ENCODE data around the gene KCNH3. TPM values are rescaled to one million over a fixed set of nuclear protein-coding genes. Genes with fewer than 3 reads are reported as not detected.

KCNH3 gene
- total and polyA plus RNA-seq, 2 donors (not counting 3 experiments of a cell fraction or from before 2014, with no cell fraction given) = 0.13 to 0.14 TPM

GRCh38 chr12:49563951-49564685 is 25.3 kb downstream of the KCNH3 start:
- H3K9ac ChIP-seq (replicated peaks; ENCODE audit: extremely low read depth, insufficient read depth, low read length) = no peak overlapping the region
- no peaks in the 10 kb centered on the region for H3K9me1 ChIP-seq (replicated peaks; ENCODE audit: control insufficient read depth, extremely low read depth, insufficient read depth, low read length)
- H4K20me1 ChIP-seq (replicated peaks; ENCODE audit: control insufficient read depth, extremely low read depth, insufficient read depth, low read length) = no peaks in the 10 kb centered on the region
- POLR2A ChIA-PET = no interaction called here
- no peak overlapping the region for H3K4me3 ChIP-seq (replicated peaks in 1 of 3; ENCODE audit: insufficient read depth in 1 of 3, low read depth in 1 of 3, low read length in 3 of 3)
- intact Hi-C loops (cut with micrococcal nuclease) (no loop called here), dilution Hi-C loops (cut with MboI; ENCODE audit: extremely low pct_ligation_motif_present, low sequenced_read_pairs) (no loop called here)
- H3K36me3 ChIP-seq (ENCODE audit: control insufficient read depth in 2 of 2, extremely low read depth in 1 of 2, insufficient read depth in 2 of 2, low read length in 2 of 2) = peaks cover 13 to 46% of the 10 kb centered on the region in 2 experiments
- FAIRE-seq (no peak), DNase-seq (ENCODE audit: low read depth, low spot score) (no peak)
- peaks cover 20% of the 10 kb centered on the region for H3K79me2 ChIP-seq (ENCODE audit: control insufficient read depth, insufficient read depth, low read length)
- peaks cover 14% of the 10 kb centered on the region for H3K4me1 ChIP-seq (ENCODE audit: control insufficient read depth, extremely low read depth, insufficient read depth, low read length)
- no peaks in the 10 kb centered on the region for H3K27me3 ChIP-seq (ENCODE audit: control insufficient read depth in 2 of 2, insufficient read depth in 2 of 2, low read length in 2 of 2)
- no peak overlapping the region for H2AFZ ChIP-seq (ENCODE audit: low read depth, low read length)
- TF ChIP-seq MAX (IDR thresholded peaks at IDR 0.05; ENCODE audit: insufficient read depth, insufficient read length) (no peak), GATA2 (IDR thresholded peaks at IDR 0.05; ENCODE audit: insufficient read depth, insufficient read length, low read depth, low read length) (no peak), MYC (IDR thresholded peaks at IDR 0.05; ENCODE audit: low read depth, low read length) (no peak), POLR2A (IDR thresholded peaks at IDR 0.05; ENCODE audit: low read depth, low read length) (no peak), CTCF (IDR thresholded peaks at IDR 0.05; ENCODE audit: extremely low read depth in 1 of 2, insufficient read depth in 1 of 2, low read depth in 1 of 2, low read length in 2 of 2) (no peak), POLR2AphosphoS5 (IDR thresholded peaks at IDR 0.05; ENCODE audit: insufficient read depth, low read depth, low read length) (no peak), EZH2 (IDR thresholded peaks at IDR 0.05; ENCODE audit: borderline replicate concordance, low read depth, low read length, severe bottlenecking) (no peak), FOS (IDR thresholded peaks at IDR 0.05; ENCODE audit: borderline replicate concordance, insufficient read depth, low read length) (no peak), JUN (IDR thresholded peaks at IDR 0.05; ENCODE audit: borderline replicate concordance, insufficient read depth, insufficient read length, low read depth) (no peak)
- BruUV-seq (replicated peaks) = no TSS peak
- H3K9me3 ChIP-seq (replicated peaks; ENCODE audit: control insufficient read depth, insufficient read depth, low read length) = no peaks in the 10 kb centered on the region
- CTCF ChIA-PET = interaction anchor here (0.6 to 1.8 kb wide), 6 partner anchors 8 to 233 kb away, joined by 3 to 8 read pairs (median 6); no protein-coding TSS in a partner anchor
- no peak overlapping the region for H3K4me2 ChIP-seq (ENCODE audit: insufficient read depth, low read length)
- H3K27ac ChIP-seq (ENCODE audit: insufficient read depth, low read depth, low read length) = no peak overlapping the region

All from endothelial cell of umbilical vein (primary cell).